ENCODE data around the gene APOL1. TPM values are rescaled to one million over a fixed set of nuclear protein-coding genes. Genes with fewer than 3 reads are reported as not detected.

Gene APOL1
- polyA plus RNA-seq, 1 of the 3 experiments (the other 2 are of a cell fraction) = 0.56 TPM

DNA sequence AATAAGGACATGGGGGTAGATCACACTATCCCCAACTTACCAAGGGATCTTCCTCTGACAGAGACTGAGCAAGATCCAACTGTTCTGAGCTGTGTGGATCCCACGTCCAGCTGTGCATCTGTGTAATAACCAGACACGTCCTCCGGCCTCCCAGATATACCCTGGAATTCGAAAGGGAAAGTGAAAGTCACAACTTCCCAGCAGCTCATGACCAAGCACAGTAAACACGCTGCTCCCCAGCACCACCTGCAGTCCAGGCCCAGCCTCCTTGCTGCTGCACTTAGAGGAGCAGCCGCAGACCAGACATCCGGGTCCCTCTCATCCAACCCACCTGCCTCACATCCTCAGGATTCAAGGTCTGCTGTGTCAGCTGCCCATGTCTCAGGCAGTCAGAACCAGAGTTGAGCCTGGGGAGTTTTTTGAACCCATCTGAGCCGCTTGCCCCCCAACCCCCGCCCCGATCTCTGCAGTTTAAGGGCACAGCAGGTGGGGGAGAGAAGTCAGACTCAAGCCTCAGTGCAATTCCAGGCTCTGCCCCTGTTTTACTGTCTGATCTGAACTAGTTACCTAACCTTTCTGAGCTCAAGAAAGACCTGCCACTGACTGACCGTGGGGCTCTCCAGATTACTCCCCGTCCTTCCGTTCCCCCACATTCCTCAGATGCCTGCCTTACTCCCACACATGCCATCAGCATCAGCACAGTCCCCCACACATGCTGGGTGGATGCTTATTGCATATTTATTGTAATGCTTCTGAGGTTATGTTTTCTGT is 13.3 kb upstream of the APOL1 start, which contains the start of gene APOL2:
Gene APOL2, minus strand, starts transcription at position 127 of the 771 bp plus-strand sequence. CDS start 6,365 bp downstream, outside the sequence.
- WGBS (ENCODE audit: low lambda C conversion rate) = 21% methylated on average over 13 of the region's 13 CpGs
- DNase-seq = peak; percentile 85
- peak within 1 kb of the TSS; percentile 94 for H3K4me2 ChIP-seq
- peak within 1 kb of the TSS; percentile 61 to 79 for H3K4me3 ChIP-seq (ENCODE audit: low read depth in 2 of 2, low read length in 1 of 2)
- ChIA-PET CTCF (interaction anchor here (0.6 to 5.0 kb wide), 25 partner anchors 13 to 234 kb away, joined by 3 to 30 read pairs (median 4); partner anchors contain the start of gene APOL4), POLR2A (interaction anchor here (0.8 to 2.4 kb wide), 3 partner anchors 14 to 42 kb away, joined by 3 to 11 read pairs (median 6); partner anchors contain the start of gene APOL1)
- H3K9me3 ChIP-seq = no peaks in the 10 kb centered on the region
- H3K27ac ChIP-seq (ENCODE audit: low read depth in 2 of 2, low read length in 1 of 2) = peak within 1 kb of the TSS; percentile 79 to 91
- H4K20me1 ChIP-seq (ENCODE audit: insufficient read depth) = no peaks in the 10 kb centered on the region
- H3F3A ChIP-seq (replicated peaks; ENCODE audit: insufficient read depth) = peaks cover 7% of the 10 kb centered on the region
- TF ChIP-seq TAF1 (IDR thresholded peaks at IDR 0.05; ENCODE audit: borderline replicate concordance, low read depth, low read length) (no peak), CHD2 (IDR thresholded peaks at IDR 0.05; ENCODE audit: low read length, partially characterized antibody) (peak; percentile 44), MXI1 (IDR thresholded peaks at IDR 0.05; ENCODE audit: low read depth, low read length) (peak; percentile 81), TCF12 (IDR thresholded peaks at IDR 0.05) (peak; percentile 61), RAD21 (IDR thresholded peaks at IDR 0.05; ENCODE audit: low read length) (peak; percentile 66), SIN3A (IDR thresholded peaks at IDR 0.05; ENCODE audit: borderline replicate concordance, low read depth, low read length) (peak; percentile 72), NFIC (IDR thresholded peaks at IDR 0.05; ENCODE audit: borderline replicate concordance) (no peak), POLR2AphosphoS5 (IDR thresholded peaks at IDR 0.05; ENCODE audit: low read depth, low read length) (peak; percentile 48; the same call in 1 of the 2 replicates), SMC3 (IDR thresholded peaks at IDR 0.05; ENCODE audit: low read depth, low read length) (peak; percentile 52), EZH2phosphoT487 (IDR thresholded peaks at IDR 0.05; ENCODE audit: borderline replicate concordance, low read depth) (no peak)
- TF ChIP-seq, protein P1, sequence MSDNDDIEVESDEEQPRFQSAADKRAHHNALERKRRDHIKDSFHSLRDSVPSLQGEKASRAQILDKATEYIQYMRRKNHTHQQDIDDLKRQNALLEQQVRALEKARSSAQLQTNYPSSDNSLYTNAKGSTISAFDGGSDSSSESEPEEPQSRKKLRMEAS (IDR thresholded peaks at IDR 0.05; ENCODE audit: low read depth) = peak; percentile 73
- TF ChIP-seq, protein P2, sequence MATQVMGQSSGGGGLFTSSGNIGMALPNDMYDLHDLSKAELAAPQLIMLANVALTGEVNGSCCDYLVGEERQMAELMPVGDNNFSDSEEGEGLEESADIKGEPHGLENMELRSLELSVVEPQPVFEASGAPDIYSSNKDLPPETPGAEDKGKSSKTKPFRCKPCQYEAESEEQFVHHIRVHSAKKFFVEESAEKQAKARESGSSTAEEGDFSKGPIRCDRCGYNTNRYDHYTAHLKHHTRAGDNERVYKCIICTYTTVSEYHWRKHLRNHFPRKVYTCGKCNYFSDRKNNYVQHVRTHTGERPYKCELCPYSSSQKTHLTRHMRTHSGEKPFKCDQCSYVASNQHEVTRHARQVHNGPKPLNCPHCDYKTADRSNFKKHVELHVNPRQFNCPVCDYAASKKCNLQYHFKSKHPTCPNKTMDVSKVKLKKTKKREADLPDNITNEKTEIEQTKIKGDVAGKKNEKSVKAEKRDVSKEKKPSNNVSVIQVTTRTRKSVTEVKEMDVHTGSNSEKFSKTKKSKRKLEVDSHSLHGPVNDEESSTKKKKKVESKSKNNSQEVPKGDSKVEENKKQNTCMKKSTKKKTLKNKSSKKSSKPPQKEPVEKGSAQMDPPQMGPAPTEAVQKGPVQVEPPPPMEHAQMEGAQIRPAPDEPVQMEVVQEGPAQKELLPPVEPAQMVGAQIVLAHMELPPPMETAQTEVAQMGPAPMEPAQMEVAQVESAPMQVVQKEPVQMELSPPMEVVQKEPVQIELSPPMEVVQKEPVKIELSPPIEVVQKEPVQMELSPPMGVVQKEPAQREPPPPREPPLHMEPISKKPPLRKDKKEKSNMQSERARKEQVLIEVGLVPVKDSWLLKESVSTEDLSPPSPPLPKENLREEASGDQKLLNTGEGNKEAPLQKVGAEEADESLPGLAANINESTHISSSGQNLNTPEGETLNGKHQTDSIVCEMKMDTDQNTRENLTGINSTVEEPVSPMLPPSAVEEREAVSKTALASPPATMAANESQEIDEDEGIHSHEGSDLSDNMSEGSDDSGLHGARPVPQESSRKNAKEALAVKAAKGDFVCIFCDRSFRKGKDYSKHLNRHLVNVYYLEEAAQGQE (IDR thresholded peaks at IDR 0.05; ENCODE audit: low read depth, low read length) = no peak
- TF ChIP-seq, protein P3, sequence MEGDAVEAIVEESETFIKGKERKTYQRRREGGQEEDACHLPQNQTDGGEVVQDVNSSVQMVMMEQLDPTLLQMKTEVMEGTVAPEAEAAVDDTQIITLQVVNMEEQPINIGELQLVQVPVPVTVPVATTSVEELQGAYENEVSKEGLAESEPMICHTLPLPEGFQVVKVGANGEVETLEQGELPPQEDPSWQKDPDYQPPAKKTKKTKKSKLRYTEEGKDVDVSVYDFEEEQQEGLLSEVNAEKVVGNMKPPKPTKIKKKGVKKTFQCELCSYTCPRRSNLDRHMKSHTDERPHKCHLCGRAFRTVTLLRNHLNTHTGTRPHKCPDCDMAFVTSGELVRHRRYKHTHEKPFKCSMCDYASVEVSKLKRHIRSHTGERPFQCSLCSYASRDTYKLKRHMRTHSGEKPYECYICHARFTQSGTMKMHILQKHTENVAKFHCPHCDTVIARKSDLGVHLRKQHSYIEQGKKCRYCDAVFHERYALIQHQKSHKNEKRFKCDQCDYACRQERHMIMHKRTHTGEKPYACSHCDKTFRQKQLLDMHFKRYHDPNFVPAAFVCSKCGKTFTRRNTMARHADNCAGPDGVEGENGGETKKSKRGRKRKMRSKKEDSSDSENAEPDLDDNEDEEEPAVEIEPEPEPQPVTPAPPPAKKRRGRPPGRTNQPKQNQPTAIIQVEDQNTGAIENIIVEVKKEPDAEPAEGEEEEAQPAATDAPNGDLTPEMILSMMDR (IDR thresholded peaks at IDR 0.05) = peak; percentile 65
- TF ChIP-seq, protein P4, sequence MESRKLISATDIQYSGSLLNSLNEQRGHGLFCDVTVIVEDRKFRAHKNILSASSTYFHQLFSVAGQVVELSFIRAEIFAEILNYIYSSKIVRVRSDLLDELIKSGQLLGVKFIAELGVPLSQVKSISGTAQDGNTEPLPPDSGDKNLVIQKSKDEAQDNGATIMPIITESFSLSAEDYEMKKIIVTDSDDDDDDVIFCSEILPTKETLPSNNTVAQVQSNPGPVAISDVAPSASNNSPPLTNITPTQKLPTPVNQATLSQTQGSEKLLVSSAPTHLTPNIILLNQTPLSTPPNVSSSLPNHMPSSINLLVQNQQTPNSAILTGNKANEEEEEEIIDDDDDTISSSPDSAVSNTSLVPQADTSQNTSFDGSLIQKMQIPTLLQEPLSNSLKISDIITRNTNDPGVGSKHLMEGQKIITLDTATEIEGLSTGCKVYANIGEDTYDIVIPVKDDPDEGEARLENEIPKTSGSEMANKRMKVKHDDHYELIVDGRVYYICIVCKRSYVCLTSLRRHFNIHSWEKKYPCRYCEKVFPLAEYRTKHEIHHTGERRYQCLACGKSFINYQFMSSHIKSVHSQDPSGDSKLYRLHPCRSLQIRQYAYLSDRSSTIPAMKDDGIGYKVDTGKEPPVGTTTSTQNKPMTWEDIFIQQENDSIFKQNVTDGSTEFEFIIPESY (IDR thresholded peaks at IDR 0.05; ENCODE audit: borderline replicate concordance, low read depth) = no peak
- TF ChIP-seq, protein P5, sequence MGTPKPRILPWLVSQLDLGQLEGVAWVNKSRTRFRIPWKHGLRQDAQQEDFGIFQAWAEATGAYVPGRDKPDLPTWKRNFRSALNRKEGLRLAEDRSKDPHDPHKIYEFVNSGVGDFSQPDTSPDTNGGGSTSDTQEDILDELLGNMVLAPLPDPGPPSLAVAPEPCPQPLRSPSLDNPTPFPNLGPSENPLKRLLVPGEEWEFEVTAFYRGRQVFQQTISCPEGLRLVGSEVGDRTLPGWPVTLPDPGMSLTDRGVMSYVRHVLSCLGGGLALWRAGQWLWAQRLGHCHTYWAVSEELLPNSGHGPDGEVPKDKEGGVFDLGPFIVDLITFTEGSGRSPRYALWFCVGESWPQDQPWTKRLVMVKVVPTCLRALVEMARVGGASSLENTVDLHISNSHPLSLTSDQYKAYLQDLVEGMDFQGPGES (IDR thresholded peaks at IDR 0.05; ENCODE audit: low read depth, low read length) = no peak
- peak within 1 kb of the TSS; percentile 67 for H3K9ac ChIP-seq
- H3K36me3 ChIP-seq (replicated peaks in 1 of 2; ENCODE audit: control insufficient read depth in 1 of 2, insufficient read depth in 2 of 2, low read length in 1 of 2) = peaks cover 0 to 5% of the 10 kb centered on the region in 2 experiments
- H3K27me3 ChIP-seq (ENCODE audit: insufficient read depth) = no peaks in the 10 kb centered on the region
- H3K4me1 ChIP-seq (ENCODE audit: control insufficient read depth in 1 of 2, insufficient read depth in 2 of 2, low read depth in 1 of 2, low read length in 1 of 2) = peaks cover 10 to 25% of the 10 kb centered on the region in 2 experiments; a peak in 1 of 4 replicates
- H3K79me2 ChIP-seq (ENCODE audit: insufficient read depth) = peaks cover 19% of the 10 kb centered on the region
- no peaks in the 10 kb centered on the region for H3K9me2 ChIP-seq
- H2AFZ ChIP-seq (ENCODE audit: low read depth) = peak within 1 kb of the TSS; percentile 83
